ENCODE data around the gene PWWP2B. TPM values are rescaled to one million over a fixed set of nuclear protein-coding genes. Genes with fewer than 3 reads are reported as not detected.
"Not testable (repeated sequence)": the region's sequence is repeated elsewhere in the genome, so short reads cannot be mapped to it uniquely, and the experiment has no call there.

The PWWP2B gene
- 1 to 10 TPM; 3.3 to 4.3 (median 4.1) TPM for total RNA-seq

DNA sequence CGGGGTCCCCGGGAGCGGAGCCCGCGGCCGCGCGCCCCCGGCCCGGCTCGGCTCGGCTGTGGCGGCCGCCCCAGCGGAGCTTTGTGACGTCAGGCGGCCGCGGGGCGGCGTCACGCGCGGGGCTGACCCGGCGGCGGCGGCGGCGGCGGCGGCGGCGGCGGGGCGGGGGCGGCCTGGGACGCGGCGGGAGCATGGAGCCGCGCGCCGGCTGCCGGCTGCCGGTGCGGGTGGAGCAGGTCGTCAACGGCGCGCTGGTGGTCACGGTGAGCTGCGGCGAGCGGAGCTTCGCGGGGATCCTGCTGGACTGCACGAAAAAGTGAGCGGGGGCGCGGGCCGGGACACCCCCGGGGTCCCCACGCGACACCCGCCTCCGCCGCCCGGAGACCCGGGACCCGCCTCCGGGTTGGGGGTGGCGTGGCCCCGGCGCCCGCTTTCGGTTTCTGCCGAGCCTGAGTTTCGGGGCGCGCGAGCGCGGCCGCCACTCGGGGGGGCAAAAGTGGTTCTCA lies at the start of gene PWWP2B:
TSS of gene PWWP2B (plus strand) at position 165 of the 506 bp plus-strand sequence. CDS start at position 192, 27 bp downstream.
- peaks cover 5% of the 10 kb centered on the region for H3K9me3 Mint-ChIP-seq
- H3K27me3 Mint-ChIP-seq (ENCODE audit: low read depth) = no peaks in the 10 kb centered on the region
- H3K4me3 Mint-ChIP-seq = peak within 1 kb of the TSS; percentile 81
- peak; percentile 62 for DNase-seq
- H3K4me1 Mint-ChIP-seq (ENCODE audit: low read depth) = peaks cover 20% of the 10 kb centered on the region
- H3K36me3 Mint-ChIP-seq (ENCODE audit: insufficient read depth) = no peaks in the 10 kb centered on the region
- ATAC-seq = peak; percentile 47 to 56

DNA sequence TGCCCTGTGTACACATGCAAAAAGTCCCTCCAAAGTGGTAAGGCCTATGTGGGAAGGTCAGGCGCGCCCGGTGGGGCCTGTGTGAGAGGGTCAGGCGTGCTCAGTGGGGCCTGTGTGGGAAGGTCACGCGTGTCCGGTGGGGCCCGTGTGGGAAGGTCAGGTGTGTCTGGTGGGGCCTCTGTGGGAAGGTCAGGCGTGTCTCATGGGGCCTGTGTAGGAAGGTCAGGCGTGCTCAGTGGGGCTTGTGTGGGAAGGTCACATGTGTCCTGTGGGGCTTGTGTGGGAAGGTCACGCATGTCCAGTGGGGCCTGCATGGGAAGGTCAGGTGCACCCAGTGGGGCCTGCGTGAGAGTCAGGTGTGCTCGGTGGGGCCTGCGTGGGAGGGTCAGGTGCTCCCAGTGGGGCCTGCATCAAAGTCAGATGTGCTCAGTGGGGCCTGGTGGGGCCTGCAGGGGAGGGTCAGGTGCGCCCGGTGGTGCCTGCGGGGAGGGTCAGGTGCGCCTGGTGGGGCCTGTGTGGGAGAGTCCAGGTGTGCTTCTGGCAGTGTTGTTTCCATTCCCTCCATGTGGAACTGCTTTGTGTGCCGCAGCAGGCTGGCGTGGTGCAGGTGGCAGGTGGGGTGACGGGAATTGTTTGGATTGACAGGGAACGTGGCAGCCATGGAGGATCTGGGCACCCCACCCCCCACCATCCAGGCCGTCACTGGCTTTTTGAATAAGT lies 49.6 kb upstream of the PWWP2B start:
- Mint-ChIP-seq H3K27me3 (ENCODE audit: low read depth) (no peaks in the 10 kb centered on the region), H3K4me3 (no peak overlapping the region), H3K36me3 (ENCODE audit: insufficient read depth) (peaks cover 6% of the 10 kb centered on the region), H3K4me1 (ENCODE audit: low read depth) (no peaks in the 10 kb centered on the region), H3K9me3 (no peaks in the 10 kb centered on the region)
- ATAC-seq (no peak), DNase-seq (no peak)

DNA sequence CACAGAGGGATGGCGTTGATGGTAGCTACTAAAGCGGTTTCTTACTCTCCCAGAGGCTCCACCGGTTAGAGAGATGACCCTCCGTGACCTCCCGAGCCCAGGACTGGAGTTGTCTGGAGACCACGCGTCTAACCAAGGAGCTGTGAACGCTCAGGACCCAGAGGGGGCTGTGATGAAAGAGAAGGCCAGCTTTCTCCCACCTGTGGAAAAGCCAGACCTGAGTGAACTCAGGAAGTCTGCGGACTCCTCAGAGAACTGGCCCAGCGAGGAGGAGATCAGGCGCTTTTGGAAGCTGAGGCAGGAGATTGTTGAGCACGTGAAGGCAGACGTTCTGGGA lies 49.1 kb upstream of the PWWP2B start:
- no peak overlapping the region for H3K4me3 Mint-ChIP-seq
- H3K9me3 Mint-ChIP-seq = no peaks in the 10 kb centered on the region
- no peak for DNase-seq
- peaks cover 4% of the 10 kb centered on the region for H3K36me3 Mint-ChIP-seq (ENCODE audit: insufficient read depth)
- H3K27me3 Mint-ChIP-seq (ENCODE audit: low read depth) = no peaks in the 10 kb centered on the region
- H3K4me1 Mint-ChIP-seq (ENCODE audit: low read depth) = peaks cover 2% of the 10 kb centered on the region
- ATAC-seq = no peak

DNA sequence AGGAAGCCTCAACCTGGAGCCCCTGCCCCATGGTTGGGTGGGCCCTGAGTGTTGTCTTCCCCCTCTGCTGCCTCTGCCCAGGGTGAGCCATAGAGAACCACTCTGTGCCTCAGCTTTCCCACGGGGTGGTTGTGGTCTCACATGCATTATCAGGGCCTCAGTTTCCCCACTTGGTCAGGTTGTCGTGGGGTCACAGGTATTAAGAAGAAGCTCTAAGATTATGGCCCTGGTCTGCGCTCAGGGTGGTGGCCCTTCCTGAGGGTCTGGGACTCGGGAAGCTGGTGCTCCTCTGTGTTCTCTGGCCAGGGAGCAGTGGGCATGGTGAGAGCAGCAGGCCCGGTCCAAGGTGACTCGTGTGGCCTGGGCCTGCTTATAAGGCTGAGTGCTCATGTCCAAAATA lies 47.2 kb upstream of the PWWP2B start:
- no peak overlapping the region for H3K4me3 Mint-ChIP-seq
- ATAC-seq = no peak

DNA sequence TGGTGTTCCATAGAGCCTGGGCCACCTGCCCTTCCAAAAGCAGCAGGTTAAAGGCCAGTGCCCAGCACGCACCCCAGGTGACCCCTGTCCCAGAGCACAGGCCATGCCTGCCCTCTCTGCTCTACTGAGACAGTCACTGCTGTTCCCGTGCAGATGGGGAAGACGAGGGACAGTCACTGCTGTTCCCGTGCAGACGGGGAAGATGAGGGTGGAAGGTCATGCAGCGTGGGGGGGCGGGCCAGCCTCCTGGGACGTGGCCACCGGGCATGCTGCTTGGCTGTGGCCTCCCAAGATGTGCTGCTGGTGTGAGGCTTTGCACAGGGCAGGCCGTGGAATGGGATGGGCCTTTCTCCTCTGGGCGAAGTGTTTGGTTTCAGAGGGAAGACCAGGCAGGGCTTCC lies 46.6 kb upstream of the PWWP2B start:
- Mint-ChIP-seq H3K36me3 (ENCODE audit: insufficient read depth) (peaks cover 3% of the 10 kb centered on the region), H3K27me3 (ENCODE audit: low read depth) (no peaks in the 10 kb centered on the region), H3K9me3 (no peaks in the 10 kb centered on the region), H3K4me3 (no peak overlapping the region), H3K4me1 (ENCODE audit: low read depth) (peaks cover 2% of the 10 kb centered on the region)
- DNase-seq (no peak), ATAC-seq (no peak)

More for the DNA sequence above, 47.2 kb upstream of the PWWP2B start:
- H3K27me3 Mint-ChIP-seq (ENCODE audit: low read depth) = no peaks in the 10 kb centered on the region
- H3K9me3 Mint-ChIP-seq = no peaks in the 10 kb centered on the region
- peaks cover 2% of the 10 kb centered on the region for H3K4me1 Mint-ChIP-seq (ENCODE audit: low read depth)
- peaks cover 4% of the 10 kb centered on the region for H3K36me3 Mint-ChIP-seq (ENCODE audit: insufficient read depth)
- DNase-seq = no peak

DNA sequence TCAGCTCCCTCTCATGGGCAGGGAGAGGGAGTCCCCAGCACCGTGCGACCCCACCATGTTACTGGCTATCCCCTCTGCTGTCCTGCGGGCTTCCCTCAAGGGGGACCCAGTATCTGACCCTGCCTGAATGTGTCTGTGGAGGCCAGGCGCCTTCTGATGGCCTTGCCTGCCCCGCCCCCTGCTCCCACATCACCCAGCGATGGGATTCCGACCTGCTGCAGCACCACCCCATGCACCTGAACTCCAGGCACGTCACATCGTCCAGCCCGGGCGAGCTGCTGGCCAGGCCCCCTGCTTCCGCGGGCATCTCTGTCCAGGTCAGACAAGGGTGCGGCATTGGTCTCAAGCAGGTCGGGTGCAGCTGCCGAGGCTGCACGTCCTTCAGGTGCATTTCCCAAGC lies 46.1 kb upstream of the PWWP2B start:
- no peak for DNase-seq
- Mint-ChIP-seq H3K9me3 (no peaks in the 10 kb centered on the region), H3K4me1 (ENCODE audit: low read depth) (peaks cover 2% of the 10 kb centered on the region)

DNA sequence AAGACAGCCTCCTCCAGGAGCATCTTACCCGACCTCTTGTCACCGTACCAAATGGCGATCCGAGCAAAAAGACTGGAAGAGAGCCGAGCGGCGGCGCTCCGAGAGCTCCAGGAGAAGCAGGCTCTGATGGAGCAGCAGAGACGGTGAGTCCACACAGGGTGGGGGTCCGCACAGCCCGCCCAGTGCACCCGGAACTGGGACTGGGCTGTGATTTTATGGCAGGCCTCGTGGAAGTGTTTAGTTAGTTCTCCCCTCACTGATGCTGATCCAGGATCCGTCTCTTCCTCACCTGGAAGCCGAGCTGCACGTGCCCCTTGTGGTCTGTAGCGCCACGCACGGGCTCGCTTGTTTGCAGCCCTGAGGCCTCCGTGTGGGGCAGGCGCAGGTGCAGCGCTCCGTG lies 45.4 kb upstream of the PWWP2B start:
- Mint-ChIP-seq H3K27me3 (ENCODE audit: low read depth) (no peaks in the 10 kb centered on the region), H3K9me3 (no peaks in the 10 kb centered on the region), H3K4me1 (ENCODE audit: low read depth) (peaks cover 2% of the 10 kb centered on the region), H3K36me3 (ENCODE audit: insufficient read depth) (no peaks in the 10 kb centered on the region), H3K4me3 (no peak overlapping the region)
- DNase-seq = no peak
- no peak for ATAC-seq

More for the DNA sequence above, 46.1 kb upstream of the PWWP2B start:
- Mint-ChIP-seq H3K27me3 (ENCODE audit: low read depth) (no peaks in the 10 kb centered on the region), H3K4me3 (no peak overlapping the region), H3K36me3 (ENCODE audit: insufficient read depth) (no peaks in the 10 kb centered on the region)
- no peak for ATAC-seq

DNA sequence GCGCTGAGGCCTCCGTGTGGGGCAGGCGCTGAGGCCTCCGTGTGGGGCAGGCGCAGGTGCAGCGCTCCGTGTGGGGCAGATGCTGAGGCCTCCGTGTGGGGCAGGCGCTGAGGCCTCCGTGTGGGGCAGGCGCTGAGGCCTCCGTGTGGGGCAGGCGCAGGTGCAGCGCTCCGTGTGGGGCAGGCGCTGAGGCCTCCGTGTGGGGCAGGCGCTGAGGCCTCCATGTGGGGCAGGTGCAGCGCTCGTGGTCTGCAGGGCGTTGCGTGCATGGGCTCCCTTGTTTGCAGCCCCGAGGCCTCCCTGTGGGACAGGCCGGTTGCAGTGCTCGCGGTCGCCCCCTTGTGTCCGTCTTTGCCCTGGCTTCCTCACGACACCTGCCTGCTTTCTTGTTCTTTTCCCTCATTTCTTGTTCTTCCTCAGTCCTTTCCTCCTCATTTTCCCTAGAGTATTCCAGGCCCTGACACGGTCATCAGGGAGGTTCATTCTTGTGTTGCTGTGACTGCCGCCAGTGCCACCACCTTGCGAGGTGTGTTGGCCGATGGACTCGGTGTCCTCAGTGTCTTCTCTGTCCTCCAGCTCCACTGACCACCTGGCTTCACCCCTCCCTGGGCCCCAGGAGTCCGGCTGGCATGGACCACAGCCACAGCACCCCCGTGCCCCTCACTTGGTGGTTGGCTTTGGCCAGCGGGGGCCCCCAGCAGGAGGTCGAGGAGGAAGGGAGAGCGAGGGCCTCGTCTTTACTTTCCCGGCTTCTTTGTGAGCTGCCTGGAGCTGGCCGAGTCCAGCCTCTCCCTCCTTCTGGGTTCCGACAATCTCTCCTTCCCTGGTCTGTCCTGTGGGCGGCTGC lies 44.3 kb upstream of the PWWP2B start:
- not testable (repeated sequence) for H3K4me1 Mint-ChIP-seq (ENCODE audit: low read depth); H3K9me3 Mint-ChIP-seq; H3K4me3 Mint-ChIP-seq; H3K27me3 Mint-ChIP-seq (ENCODE audit: low read depth); H3K36me3 Mint-ChIP-seq (ENCODE audit: insufficient read depth)
- DNase-seq = peak; percentile 79
- peak; percentile 56 to 70 for ATAC-seq

DNA sequence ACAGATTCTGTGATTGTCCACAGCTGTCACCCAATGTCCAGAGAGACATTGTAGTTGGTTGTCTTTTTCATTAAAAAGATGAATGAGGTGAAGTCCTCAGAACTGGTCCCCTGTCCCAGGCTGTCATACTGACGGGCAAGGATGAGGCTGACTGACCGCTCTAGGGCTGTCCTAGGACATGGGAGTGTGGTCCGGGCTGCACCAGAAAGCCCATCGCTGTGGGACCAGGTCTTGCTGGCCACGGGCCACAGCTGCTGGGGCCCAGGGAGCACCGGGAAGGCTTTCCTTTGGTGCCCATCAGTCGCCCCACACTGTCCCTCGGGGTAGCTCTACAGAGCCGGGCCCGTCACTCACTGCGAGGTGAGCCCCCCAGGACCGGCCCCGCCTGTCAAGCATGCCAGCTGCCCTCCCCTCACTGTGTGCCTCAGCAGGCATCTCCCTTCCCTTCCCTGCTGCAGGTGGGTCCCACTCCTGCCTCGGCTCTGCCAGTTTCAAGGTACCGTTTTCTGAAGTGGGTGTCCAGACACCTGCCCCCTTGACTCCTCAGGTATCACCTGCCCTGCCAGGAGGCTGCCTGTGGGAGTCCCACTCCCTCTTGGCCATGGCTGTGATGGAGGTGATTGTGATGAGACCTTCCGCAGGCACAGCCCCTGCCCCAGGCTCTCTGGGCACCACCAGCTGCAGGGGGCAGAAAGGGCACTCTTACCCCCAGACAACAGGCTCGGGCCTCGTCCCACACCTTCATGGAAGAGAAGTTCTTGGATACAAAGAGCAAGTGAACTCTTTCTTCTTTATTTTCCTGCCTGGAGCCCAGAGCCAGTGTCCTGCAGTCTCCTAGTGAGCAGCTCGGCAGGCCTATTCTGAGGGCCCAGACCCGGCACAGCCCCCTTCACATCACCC lies 43.3 kb upstream of the PWWP2B start:
- no peak for ATAC-seq
- Mint-ChIP-seq H3K36me3 (ENCODE audit: insufficient read depth) (no peaks in the 10 kb centered on the region), H3K27me3 (ENCODE audit: low read depth) (no peaks in the 10 kb centered on the region), H3K4me1 (ENCODE audit: low read depth) (peaks cover 2% of the 10 kb centered on the region), H3K9me3 (no peaks in the 10 kb centered on the region), H3K4me3 (no peak overlapping the region)
- DNase-seq = no peak

DNA sequence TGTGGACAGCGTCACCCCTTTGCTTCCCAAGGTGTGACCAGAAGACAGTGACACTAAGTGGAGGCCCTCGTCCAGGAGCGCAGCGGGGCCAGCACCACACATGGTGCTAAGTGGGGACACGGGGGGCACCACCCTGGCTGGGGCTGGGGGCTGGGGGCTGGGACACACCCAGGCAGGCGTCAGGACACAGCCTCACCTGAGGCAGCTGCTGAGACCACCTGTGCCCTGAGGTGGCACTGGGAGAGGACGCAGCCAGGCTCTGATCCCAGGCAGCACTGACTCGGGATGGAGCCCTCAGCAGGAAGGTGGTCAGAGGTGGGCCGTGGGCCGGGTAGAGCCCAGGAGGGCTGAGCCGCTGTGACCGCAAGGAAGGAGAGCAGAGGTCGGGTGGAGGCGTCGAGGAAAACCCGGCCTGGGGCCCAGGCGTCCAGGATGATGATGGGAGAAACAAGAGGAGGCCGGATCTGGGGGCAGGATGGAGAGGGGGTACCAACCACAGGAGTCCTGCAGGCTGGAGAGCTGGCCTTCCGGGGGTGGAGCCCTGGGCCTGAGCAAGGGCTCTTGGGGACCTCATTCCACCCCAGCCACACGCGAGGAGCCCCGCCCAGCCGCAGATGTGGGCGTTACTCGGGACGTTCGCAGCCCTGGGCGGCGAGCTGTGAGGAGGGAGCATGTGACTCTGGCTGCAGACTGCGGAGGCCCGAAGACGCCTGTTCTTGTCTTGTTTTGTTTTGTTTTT lies 42.5 kb upstream of the PWWP2B start:
- DNase-seq (no peak), ATAC-seq (no peak)
- H3K4me1 Mint-ChIP-seq (ENCODE audit: low read depth) = peaks cover 2% of the 10 kb centered on the region
- H3K4me3 Mint-ChIP-seq = no peak overlapping the region
- H3K9me3 Mint-ChIP-seq = no peaks in the 10 kb centered on the region
- H3K27me3 Mint-ChIP-seq (ENCODE audit: low read depth) = no peaks in the 10 kb centered on the region
- H3K36me3 Mint-ChIP-seq (ENCODE audit: insufficient read depth) = no peaks in the 10 kb centered on the region

DNA sequence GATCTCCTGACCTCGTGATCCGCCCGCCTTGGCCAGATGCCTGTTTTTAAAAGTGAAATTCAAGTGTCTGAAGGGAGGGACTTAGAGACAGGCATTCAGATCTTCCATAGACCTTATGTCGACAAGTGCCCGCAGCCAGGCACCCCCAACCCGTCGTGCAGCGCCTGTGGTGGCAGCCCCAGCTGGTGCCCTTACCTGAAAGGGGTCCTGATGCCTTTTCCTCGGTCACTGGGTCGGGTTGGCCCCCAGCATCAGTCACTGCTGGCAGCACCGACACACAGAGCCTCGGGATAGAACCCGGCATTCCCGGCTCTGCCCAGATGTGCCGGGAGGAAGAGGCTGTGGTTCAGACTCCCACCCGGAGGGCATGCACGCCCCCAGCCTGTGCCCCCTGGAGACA lies 41.7 kb upstream of the PWWP2B start:
- DNase-seq (no peak), ATAC-seq (no peak)
- no peak overlapping the region for H3K4me3 Mint-ChIP-seq
- H3K9me3 Mint-ChIP-seq = no peaks in the 10 kb centered on the region
- H3K36me3 Mint-ChIP-seq (ENCODE audit: insufficient read depth) = no peaks in the 10 kb centered on the region
- H3K27me3 Mint-ChIP-seq (ENCODE audit: low read depth) = no peaks in the 10 kb centered on the region
- H3K4me1 Mint-ChIP-seq (ENCODE audit: low read depth) = peaks cover 2% of the 10 kb centered on the region

DNA sequence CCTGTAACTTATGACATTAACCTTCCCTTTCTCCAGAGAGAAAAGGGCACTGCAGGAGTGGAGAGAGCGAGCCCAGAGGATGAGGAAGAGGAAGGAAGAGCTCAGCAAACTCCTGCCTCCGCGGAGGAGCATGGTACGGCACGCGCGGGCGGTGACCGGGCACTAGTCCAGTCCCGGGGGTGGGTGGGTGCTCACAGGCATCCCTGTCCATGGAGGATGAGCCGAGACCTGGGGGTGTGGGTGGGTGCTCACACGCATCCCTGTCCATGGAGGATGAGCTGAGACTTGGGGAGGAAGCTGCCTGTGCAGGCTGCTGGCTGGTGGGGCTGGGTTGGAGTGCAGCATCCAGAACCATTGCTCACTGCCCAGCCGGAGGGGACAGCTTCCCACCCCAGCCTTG lies 41.2 kb upstream of the PWWP2B start:
- Mint-ChIP-seq H3K4me1 (ENCODE audit: low read depth) (peaks cover 2% of the 10 kb centered on the region), H3K27me3 (ENCODE audit: low read depth) (no peaks in the 10 kb centered on the region)

DNA sequence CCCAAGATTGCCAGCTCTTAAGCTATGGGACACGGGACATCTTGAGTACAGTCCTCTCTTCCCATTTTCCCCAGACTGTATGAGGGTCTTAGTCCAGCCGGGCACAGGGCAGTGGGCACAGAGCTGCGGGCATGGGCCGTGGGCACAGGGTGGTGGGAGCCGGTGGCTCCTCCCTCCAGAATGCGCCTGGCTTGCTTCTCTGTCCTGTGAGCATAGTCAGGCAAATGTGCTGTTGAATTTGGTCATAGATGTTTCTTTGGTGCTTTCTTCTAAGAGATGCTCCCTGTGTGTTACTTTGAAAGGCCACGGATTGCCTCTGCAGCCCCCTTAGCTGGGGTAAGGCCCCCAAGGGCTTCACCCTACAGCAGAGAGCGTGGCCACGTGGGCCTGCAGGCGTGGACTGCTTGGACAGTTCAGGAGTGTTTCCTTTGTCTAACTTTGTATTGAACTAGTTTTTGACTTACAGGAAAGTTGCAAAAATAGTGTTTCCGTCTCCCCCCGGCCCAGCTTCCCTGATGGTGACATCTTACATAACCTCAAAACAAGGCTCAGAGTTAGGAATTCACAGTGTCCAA lies 40.3 kb upstream of the PWWP2B start:
- peaks cover 2% of the 10 kb centered on the region for H3K36me3 Mint-ChIP-seq (ENCODE audit: insufficient read depth)
- H3K4me1 Mint-ChIP-seq (ENCODE audit: low read depth) = peaks cover 2% of the 10 kb centered on the region
- ATAC-seq = no peak
- no peaks in the 10 kb centered on the region for H3K27me3 Mint-ChIP-seq (ENCODE audit: low read depth)
- no peak for DNase-seq
- no peaks in the 10 kb centered on the region for H3K9me3 Mint-ChIP-seq
- H3K4me3 Mint-ChIP-seq = no peak overlapping the region

More for the DNA sequence above, 41.2 kb upstream of the PWWP2B start:
- ATAC-seq (no peak), DNase-seq (no peak)
- Mint-ChIP-seq H3K9me3 (no peaks in the 10 kb centered on the region), H3K36me3 (ENCODE audit: insufficient read depth) (no peaks in the 10 kb centered on the region), H3K4me3 (no peak overlapping the region)

All from activated T-cell treated with anti-CD3 and anti-CD28 coated beads, Interleukin-2, amount 50 U/mL, for 4 hours (primary cell).